ENCODE data around the gene CYSTM1.

- TF ChIP-seq POU2F2 (IDR thresholded peaks at IDR 0.05; ENCODE audit: low read depth, low read length) (no peak), POLR2AphosphoS5 (IDR thresholded peaks at IDR 0.05; ENCODE audit: low read depth, low read length) (no peak), POLR2A (IDR thresholded peaks at IDR 0.05; ENCODE audit: low read depth, low read length) (no peak), SPI1 (IDR thresholded peaks at IDR 0.05; ENCODE audit: low read depth, low read length) (no peak)
Measured at GRCh38 chr5:140172483-140172882, 2.5 kb upstream of the CYSTM1 start.
